SIG-M5 treated with dmso at 0.1 percent for 504 hours (cell line): ENCODE results near the gene MED12L.
"Not testable (repeated sequence)": the region's sequence is repeated elsewhere in the genome, so short reads cannot be mapped to it uniquely, and the experiment has no call there.

ENCODE experiments used
- DNase-seq: peaks from one replicate; lab custom pipeline; 2025; ENCODE audit not compliant: unreplicated experiment; lab: John Stamatoyannopoulos, UW

Gene MED12L

GRCh38 chr3:151230646-151231045, 145.2 kb downstream of the MED12L start:
- DNase-seq: peak; percentile 60

- DNase-seq: not testable (repeated sequence)
These were observed 146.9 kb downstream of the MED12L start for GRCh38 chr3:151232403-151232802.

- DNase-seq: no peak
These were observed 147.5 kb downstream of the MED12L start for GRCh38 chr3:151232991-151233390.

GRCh38 chr3:151234825-151235224, 149.4 kb downstream of the MED12L start:
- DNase-seq: no peak

GRCh38 chr3:151236316-151236715, 150.9 kb downstream of the MED12L start:
- DNase-seq: no peak

- DNase-seq: no peak
These were observed 151.3 kb downstream of the MED12L start for GRCh38 chr3:151236736-151237135.

- not testable (repeated sequence) for DNase-seq
These were observed 156.5 kb downstream of the MED12L start for GRCh38 chr3:151242006-151242405.

GRCh38 chr3:151248772-151249337, 163.4 kb downstream of the MED12L start:
- DNase-seq: no peak

- no peak for DNase-seq
These were observed 171.3 kb downstream of the MED12L start for GRCh38 chr3:151256749-151257148.

GRCh38 chr3:151259664-151260063, 174.2 kb downstream of the MED12L start:
- no peak for DNase-seq

- no peak for DNase-seq
These were observed 177.5 kb downstream of the MED12L start for GRCh38 chr3:151262871-151263525.

- no peak for DNase-seq
These were observed 179.1 kb downstream of the MED12L start for GRCh38 chr3:151264605-151265004.

GRCh38 chr3:151265166-151265565, 179.7 kb downstream of the MED12L start:
- no peak for DNase-seq

GRCh38 chr3:151265866-151266265, 180.4 kb downstream of the MED12L start:
- peak; percentile 77 for DNase-seq

GRCh38 chr3:151267066-151267465, 181.6 kb downstream of the MED12L start:
- DNase-seq: no peak

- no peak for DNase-seq
These were observed 183.1 kb downstream of the MED12L start for GRCh38 chr3:151268267-151269235.

GRCh38 chr3:151269631-151270030, 184.2 kb downstream of the MED12L start:
- no peak for DNase-seq

- DNase-seq: no peak
These were observed 189.6 kb downstream of the MED12L start for GRCh38 chr3:151275091-151275490.

- DNase-seq: no peak
These were observed 190.7 kb downstream of the MED12L start for GRCh38 chr3:151276038-151276686.

GRCh38 chr3:151276687-151277042, 191.2 kb downstream of the MED12L start:
- no peak for DNase-seq

- peak; percentile 92 for DNase-seq
These were observed 192.8 kb downstream of the MED12L start, which contains the start of gene P2RY14 for GRCh38 chr3:151278230-151278629. TSS of gene P2RY14 (minus strand) at chr3:151278542. CDS start at chr3:151214316, 64,226 bp downstream.
